NCI-H1436 treated with DMSO at 0.1 percent for 48 hours (cell line): ENCODE measurements around the gene ADAM19.

ENCODE experiments used
- DNase-seq: peaks from one replicate; lab custom pipeline; 2025; lab: John Stamatoyannopoulos, UW

ADAM19 gene

GRCh38 chr5:157542282-157543000 lies 33.1 kb downstream of the ADAM19 start:
- no peak for DNase-seq

- no peak for DNase-seq
Measured at GRCh38 chr5:157541447-157542118, 34.0 kb downstream of the ADAM19 start.

GRCh38 chr5:157540707-157541446 lies 34.7 kb downstream of the ADAM19 start:
- DNase-seq: no peak

- no peak for DNase-seq
Measured at GRCh38 chr5:157540124-157540523, 35.5 kb downstream of the ADAM19 start.

- no peak for DNase-seq
Measured at GRCh38 chr5:157539503-157540022, 36.0 kb downstream of the ADAM19 start.

GRCh38 chr5:157538311-157538710 lies 37.3 kb downstream of the ADAM19 start:
- no peak for DNase-seq

- no peak for DNase-seq
Measured at GRCh38 chr5:157535042-157535865, 40.3 kb downstream of the ADAM19 start.

- no peak for DNase-seq
Measured at GRCh38 chr5:157533011-157533481, 42.5 kb downstream of the ADAM19 start.

- DNase-seq: no peak
Measured at GRCh38 chr5:157532022-157532421, 43.6 kb downstream of the ADAM19 start.

GRCh38 chr5:157530226-157530972 lies 45.2 kb downstream of the ADAM19 start:
- no peak for DNase-seq

GRCh38 chr5:157529002-157529401 lies 46.6 kb downstream of the ADAM19 start:
- no peak for DNase-seq

GRCh38 chr5:157528036-157528632 lies 47.4 kb downstream of the ADAM19 start:
- DNase-seq: no peak

GRCh38 chr5:157524887-157525286 lies 50.7 kb downstream of the ADAM19 start:
- DNase-seq: no peak

- DNase-seq: no peak
Measured at GRCh38 chr5:157523976-157524375, 51.6 kb downstream of the ADAM19 start.

GRCh38 chr5:157521704-157522029 lies 53.9 kb downstream of the ADAM19 start:
- DNase-seq: no peak

GRCh38 chr5:157520911-157521703 lies 54.5 kb downstream of the ADAM19 start:
- DNase-seq: no peak

GRCh38 chr5:157519579-157520253 lies 55.9 kb downstream of the ADAM19 start:
- no peak for DNase-seq

- DNase-seq: no peak
Measured at GRCh38 chr5:157518963-157519362, 56.6 kb downstream of the ADAM19 start.

GRCh38 chr5:157516626-157517325 lies 58.8 kb downstream of the ADAM19 start:
- no peak for DNase-seq
